Activated CD4-positive, alpha-beta T cell treated with anti-CD3 and anti-CD28 coated beads, Interleukin-2, amount 50 U/mL, for 16 hours (primary cell): ENCODE results near the gene F3.

Experiments used
- DNase-seq: peaks from one replicate; pipeline ENCODE4 v3.0.0-alpha.2; 2020

The F3 gene

DNA sequence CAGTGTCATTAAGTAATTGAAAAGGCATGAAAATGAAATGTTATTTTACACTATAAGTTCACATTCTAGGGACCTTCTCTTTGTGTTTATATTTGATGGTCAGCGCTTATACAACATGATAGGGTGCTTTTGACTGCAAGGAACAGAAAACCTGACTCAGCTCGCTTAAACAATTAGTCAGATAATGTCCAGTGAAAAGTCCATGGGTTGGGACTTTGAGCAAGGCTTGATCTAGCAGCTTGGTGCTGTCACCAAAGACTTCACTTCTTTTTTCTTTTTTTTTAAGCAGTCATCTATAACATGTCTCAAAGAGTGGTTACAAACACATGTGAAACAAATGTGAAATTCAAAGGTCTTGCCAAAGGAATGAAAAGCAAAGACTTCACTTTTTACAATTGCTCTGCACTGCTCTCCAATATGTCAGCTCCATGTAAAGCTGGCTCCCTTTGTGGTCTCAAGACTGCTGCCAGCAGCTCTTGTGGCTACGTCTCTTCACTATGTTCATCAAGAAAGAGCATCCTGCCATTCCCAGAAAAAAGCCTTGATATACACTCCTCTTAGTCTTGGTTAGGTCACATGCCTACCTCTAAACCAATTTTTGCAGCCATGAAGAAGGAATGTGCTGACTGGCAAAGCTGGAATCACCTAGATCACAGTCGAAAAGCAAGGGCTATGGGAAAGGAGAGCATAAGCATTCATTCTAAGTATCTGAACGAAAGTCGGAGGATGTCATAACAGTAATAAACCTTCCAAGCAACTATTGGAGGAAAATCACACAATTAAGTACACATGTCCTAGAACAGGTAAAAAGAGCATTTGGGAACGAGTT lies 15.2 kb downstream of the F3 start:
- no peak for DNase-seq

DNA sequence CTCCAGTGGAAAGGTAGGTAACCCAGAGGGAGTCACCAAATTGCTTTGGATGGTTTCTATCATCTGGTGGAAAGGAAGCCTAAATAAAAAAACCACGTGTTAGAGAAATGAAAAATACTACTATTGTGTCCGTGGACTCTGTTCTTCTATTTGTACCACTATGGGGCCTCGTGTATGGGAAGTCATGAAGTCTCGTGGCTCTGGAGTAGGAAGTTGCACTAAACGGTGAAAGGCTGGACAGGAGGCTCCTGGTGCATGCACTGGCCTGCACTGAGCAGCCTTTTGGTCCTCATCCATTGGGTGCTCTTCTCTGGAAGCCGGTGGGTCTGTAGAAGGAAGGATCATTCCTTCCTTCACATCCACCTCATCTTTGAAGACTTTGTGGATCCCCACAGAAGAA lies 17.0 kb downstream of the F3 start:
- no peak for DNase-seq

DNA sequence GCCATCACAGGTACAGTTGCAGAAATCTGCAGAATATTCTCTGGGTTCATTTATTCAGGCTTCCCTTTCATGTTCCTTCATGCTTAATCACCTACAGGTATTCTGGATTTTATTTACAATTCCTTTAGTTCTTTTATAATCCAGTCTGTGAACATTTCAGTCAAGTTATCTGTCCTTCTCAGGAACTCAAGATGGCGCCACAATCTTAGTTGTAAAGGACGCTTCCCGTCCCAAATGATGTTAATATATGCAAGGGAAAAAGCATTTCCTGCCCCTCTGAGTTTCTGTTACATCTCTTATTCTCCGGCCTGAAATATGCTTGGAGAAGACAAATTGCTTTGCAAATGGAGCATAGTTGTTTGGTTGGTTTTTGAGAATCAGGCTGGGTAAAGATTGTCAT lies 19.3 kb downstream of the F3 start:
- DNase-seq: no peak

DNA sequence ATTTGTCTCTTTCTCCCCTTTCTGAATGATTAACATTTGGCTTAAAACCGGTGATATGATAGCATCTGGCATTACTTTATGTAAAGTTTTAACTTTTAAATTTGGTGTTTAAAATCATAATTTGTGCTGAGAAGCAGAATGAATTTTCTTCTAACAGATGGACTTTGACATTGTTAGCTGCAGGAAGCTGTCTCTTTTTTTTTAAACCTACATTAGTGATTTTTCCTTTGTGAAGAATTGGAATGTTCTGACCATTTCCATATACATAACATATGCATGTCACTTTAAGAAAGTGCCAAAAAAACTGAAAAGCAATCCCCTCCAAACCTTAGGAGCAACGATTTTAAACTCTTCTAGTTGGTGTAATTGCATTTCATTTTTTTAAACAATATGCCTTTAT lies 22.2 kb downstream of the F3 start:
- no peak for DNase-seq

DNA sequence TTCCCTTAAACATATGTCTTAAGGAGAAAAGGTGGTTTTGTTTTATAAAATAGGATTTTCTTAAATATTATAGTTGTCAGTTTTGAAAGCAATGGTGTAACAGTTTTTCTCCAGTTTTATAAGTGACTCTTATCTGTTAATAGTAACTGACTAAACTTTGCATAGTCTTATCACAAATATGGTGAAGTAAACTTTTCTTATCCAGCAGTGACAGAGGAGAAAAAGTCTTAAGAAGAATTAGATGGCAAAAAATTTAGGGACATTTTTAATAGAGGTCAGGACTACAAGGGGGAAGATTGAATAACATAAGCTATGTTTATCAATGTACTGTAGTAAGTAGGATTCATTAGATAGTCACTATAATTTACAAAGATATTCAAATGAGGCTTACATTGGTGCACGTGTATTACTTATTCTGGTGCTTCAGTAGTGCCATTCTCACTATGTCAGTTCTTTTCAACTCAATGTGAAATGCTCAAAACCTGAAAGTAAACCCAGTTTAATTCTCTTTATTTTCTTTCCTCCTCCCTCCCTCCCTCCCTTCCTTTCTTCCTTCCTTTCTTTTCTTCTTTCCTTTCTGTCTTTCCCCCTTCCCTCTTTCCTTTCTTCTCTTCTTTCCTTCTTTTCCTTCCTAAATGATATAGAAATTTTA lies 26.1 kb downstream of the F3 start:
- DNase-seq: no peak

GRCh38 chr1:94514095-94514727 lies 27.3 kb downstream of the F3 start:
- no peak for DNase-seq

- DNase-seq: no peak
Observed at GRCh38 chr1:94512816-94513215, 28.7 kb downstream of the F3 start.

GRCh38 chr1:94504601-94505000 lies 37.0 kb downstream of the F3 start:
- DNase-seq: no peak

DNA sequence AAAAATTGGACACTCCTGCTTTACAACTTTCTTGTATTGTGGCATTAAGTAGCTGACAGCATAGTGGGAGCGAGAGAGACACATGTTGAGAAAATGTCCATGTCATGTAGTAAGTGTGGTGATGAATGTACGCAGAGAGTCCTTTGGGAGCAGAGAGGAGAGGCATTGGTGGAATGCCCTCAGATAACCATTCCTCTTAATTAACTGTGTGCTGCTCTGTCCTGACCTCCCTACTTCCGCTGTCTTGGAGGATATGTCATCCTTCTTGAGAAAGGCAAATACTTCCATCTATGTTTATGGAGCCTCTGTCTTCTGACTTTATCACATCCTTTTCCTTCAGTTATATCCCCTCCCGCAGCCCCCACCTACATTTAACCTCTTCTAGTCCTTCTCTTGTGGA lies 38.4 kb downstream of the F3 start:
- DNase-seq: no peak

DNA sequence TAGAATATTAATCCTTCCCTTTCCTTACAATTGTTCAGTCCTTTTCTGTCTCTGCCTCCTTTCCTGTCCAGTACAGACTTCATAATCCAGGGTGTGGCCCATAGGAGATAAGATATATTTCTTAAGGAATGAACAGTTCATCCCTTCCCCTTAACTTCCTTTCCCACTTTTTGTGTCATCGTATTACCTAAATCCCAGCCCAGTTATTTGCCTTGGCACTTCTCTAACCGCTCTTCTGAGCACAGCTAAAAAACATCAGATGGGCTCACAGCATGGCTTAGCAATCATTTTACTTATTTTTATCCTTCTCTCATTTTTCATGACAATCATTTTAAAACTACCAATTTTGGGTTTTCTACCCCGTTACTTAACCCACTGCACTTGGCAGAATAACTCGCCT lies 39.6 kb downstream of the F3 start:
- no peak for DNase-seq

- DNase-seq: no peak
Observed at GRCh38 chr1:94501426-94501825, 40.1 kb downstream of the F3 start.

DNA sequence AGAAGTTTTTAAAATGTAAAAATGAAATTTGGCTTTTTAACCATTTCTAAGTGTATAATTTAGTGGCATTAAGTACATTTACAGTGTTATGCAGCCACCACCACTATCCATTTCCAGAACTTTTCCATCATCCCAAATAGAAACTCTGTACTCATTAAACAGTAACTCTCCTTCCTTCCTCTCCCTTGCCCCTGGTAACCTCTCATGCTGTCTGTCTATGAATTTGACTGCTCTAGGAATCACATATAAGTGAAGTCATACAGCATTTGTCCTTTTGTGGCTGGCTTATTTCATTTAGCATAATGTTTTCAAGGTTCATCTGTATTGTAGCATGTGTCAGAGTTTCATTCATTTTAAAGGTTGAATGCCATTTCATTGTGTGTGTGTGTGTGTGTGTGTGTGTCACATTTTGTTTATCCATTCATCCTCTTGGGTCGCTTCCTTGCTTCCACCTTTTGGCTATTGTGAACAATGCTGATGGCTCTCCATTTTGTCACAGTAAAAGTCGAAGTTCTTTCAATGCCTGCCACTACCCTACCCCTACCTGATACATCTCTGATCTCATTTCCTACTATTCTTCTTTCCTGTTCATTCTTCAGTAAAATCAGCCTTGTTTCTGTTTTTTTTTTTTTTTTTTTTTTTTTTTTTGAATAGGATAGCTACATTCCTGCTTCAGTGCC lies 45.3 kb downstream of the F3 start:
- DNase-seq: no peak

GRCh38 chr1:94490556-94490955 lies 51.0 kb downstream of the F3 start:
- DNase-seq: no peak

- no peak for DNase-seq
Observed at GRCh38 chr1:94486990-94487389, 54.6 kb downstream of the F3 start.

GRCh38 chr1:94481473-94481933 lies 60.1 kb downstream of the F3 start:
- peak; percentile 60 for DNase-seq

DNA sequence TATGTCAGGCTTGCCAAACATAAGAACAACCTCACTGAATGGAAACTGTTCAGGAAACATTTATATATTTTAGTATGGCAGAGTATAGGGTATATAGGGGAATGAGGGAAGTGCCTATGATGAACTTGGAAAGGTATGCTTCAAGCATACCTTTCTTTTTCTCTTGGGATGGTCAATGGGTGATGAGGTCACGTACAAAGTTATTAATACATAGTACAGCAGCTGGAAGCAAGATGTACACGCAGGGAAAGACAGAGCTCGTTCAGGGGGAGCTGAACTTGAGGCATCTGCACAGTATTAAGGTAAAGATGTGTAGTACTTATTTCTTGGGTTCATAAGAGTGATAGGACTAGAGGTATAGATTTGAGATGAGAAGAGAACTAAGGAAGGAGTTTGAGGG lies 61.9 kb downstream of the F3 start:
- no peak for DNase-seq
